Fibroblast of gingiva (primary cell): ENCODE measurements around the gene NAPA.

Experiments used
- DNase-seq: peaks from one replicate; pipeline ENCODE4 v3.0.0-alpha.2; 2011; ENCODE audit warnings: low read depth

Gene NAPA

DNA sequence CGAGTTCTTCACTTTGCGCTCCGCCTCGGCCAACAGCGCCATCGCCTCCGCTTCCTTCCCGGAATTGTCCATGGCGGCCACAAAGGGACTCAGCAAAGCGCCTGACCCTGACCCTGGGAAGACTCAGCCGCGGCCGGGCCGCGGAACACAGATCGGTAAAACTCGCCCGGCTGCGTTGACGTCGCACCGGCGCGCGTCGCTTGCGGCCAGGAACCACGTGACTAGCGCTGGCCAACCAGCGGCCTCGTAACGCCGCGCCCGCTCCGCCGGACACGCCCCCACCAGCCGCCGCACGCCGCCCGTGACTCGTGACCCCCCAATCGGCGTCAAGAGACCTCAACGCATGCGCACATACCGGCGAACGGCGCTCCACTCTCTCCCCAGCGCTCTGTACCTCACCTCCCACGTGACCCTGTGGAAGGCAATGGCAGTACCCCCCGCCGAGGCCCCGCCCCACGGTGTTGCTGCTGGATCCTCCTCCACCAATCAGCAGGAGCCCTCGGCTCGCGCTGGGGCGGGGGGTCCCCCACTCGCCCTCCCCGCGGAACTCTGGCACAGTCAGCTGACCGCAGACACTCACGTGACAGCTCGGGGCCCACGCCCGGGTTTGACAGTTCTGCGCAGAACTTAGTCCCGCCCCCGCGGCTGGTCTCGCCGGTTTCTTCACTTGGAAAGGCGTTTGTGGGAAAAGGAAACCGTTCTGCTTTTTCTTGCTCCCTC lies at the start of gene NAPA:
Gene NAPA (minus strand): TSS at position 195 of the 720 bp plus-strand sequence. CDS start 123 bp downstream, at position 72.
- peak; percentile 100 for DNase-seq

GRCh38 chr19:47564081-47564480 lies 49.2 kb upstream of the NAPA start:
- no peak for DNase-seq

DNA sequence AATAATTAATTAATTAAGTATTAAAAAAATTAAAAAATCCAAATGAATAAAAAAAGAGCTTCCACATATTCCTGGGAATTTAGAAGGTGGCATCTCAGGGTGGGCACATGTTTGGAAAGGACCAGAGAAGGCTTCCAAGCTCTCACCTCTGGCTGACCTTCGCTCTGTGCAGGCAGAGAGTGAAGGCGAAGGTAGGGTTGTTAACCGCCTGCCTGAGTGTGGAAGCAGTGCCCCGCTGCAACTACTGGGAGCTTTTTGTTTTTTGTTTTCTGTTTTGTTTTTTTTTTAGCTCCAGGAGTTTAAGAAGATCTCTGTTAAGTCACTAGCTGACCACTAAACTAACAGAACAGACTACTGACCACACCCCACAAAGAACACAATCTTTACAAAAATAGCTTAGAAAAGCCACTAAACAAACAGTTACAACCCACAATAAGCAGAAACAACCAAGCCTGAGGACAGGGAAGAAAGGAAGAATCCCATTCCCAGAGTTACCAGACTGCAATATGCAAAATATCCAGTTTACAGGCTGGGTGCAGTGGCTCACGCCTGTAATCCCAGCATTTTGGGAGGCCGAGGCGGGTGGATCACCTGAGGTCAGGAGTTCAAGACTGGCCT lies 46.7 kb upstream of the NAPA start:
- no peak for DNase-seq

- DNase-seq = no peak
Observed at GRCh38 chr19:47560999-47561398, 46.1 kb upstream of the NAPA start.

DNA sequence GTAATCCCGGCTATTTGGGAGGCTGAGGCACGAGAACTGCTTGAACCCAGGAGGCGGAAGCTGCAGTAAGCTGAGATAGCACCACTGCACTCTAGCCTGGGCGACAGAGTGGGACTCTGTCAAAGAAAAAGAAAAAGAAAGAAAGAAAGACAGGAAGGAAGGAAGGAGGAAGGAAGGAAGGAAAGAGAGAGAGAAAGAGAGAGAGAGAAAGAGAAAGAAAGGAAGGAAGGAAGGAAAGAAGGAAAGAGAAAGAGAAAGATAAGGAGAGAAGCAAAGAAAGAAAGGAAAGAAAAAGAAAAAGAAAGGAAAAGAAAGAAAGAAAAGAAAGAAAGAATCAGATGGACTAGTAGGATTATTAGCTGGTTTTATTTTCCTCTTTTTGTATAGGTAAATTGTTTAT lies 35.3 kb upstream of the NAPA start:
- no peak for DNase-seq

GRCh38 chr19:47549261-47549862 lies 34.5 kb upstream of the NAPA start:
- no peak for DNase-seq

GRCh38 chr19:47547199-47547598 lies 32.3 kb upstream of the NAPA start:
- no peak for DNase-seq

GRCh38 chr19:47545061-47545948 lies 30.4 kb upstream of the NAPA start:
- DNase-seq = no peak

GRCh38 chr19:47544476-47544875 lies 29.6 kb upstream of the NAPA start:
- DNase-seq = no peak

DNA sequence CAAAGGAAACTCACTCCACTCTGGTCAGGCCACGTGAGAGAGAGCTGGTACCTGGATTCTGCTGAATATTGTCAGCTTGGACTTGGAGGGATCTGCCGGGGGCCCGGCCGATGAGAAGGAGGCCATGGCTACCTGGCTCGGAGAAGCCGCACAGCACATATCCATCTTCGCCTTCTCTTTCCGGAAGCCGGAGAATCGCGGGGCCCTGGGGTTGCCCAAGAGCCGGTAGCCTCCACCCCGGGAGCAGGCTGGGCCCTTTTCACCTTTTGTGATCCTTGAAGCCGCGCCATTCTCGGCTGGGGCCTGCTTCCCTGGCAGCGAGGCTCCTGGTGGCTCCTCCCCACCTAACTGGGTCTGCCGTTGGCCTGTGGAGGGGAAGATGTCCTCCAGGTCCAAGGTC lies 29.2 kb upstream of the NAPA start:
- DNase-seq = no peak

GRCh38 chr19:47542030-47542475 lies 27.2 kb upstream of the NAPA start:
- no peak for DNase-seq

DNA sequence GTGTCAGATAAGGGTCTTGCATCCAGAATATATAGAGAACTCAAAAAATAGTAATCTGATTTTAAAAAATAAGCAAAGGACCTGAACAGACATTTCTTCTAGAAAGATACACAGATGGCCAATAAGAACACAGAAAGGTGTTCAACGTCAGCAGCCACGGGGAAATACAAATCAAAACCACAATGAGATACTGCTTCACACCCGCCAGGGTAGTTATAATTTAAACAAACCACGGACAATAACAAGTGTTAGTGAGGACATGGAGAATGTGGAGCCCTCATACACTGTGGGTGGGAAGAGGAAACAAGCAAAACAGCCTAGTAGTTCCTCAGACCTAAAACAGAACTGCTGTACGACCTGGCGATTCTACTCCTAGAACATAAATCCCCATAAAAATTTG lies 26.7 kb upstream of the NAPA start:
- no peak for DNase-seq

DNA sequence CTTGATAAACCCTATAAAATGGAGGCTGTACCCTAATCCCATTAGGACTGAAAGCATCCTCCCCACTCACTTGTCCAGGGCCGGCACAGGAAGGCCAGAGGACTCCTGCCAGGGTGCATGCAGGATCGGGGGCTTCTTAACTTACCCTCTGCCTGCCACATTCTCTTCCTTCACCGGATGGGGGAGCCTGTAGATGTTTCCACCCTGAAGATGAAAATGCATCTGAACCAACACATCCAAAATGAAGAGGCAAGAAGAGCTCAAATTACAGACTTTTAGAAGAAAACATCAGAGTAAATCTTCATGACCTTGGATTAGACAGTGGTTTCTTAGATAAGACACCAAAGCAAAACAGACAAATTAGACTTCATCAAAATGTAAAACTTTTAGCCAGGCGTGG lies 25.9 kb upstream of the NAPA start:
- peak; percentile 45 for DNase-seq

- no peak for DNase-seq
Observed at GRCh38 chr19:47539747-47540311, 25.0 kb upstream of the NAPA start.

DNA sequence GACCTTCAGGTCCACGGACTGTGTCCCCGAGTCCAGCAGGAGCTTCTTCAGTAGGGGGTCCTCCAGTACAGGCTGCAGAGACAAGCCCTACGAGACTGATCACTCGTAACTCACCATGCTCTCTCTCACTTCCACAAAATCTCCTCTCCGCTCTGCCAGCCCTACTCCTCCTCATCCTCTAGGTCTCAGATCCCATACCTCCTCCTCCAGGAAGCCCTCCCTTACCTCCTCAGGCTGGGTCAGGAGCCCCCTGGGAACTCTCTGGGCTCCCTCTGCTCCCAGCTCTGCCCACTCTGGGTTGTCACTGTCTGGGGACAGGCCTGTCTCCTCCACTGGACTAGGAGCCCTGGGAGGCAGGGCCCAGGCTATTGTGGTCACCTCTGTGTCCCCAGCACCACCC lies 23.9 kb upstream of the NAPA start:
- no peak for DNase-seq

GRCh38 chr19:47537493-47537892 lies 22.6 kb upstream of the NAPA start:
- DNase-seq = no peak

DNA sequence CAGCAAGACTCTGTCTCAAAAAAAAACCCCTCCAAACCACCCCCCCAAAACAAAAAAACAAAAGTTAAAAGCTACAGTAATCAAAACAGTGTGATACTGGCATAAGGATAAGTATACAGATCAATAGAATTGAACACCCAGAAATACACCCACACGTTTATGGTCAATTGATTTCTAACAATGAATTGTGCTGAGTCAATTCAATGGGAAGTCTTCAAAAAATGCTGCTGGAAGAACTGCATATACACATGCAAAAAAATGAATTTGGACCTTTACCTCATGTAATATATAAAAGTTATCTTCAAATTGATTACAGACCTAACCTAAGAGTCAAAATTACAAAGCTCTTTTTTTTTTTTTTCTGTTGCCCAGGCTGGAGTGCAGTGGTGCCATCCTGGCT lies 19.8 kb upstream of the NAPA start:
- DNase-seq = no peak

DNA sequence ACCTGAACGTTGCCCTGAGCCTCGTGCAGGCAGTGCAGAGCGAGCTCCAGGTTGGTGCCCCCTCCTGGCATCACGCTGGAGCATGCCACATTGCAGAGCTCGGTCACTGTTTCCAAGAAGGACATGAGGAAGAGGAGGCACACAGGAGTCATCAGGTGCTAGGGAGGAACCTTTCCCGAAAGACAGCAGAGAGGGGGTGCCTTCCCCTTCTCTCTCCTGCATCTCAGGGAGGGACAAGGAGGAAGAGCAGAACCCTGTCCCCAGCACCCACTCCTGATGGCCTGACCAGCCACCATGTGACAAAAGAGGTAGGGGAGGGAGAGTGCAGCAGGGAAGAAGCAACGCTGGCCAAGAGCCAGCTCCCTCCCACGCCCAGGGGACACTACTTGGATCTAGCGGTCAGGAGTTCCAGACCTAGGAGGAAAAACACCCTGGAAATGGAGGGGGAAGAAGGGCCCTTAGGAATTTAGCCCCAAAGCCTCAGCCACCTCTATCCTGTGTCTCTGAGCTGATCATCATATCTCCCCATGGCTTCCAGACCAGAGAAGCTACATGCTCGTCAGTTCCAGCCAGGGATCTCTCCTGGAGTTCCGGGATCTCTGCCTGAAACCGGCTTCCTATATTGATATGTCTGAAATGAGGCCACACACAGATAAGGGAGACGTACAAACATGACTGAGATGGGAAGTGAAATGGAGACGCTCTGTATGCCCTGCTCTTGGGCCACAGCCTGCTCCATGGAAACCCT lies 17.0 kb upstream of the NAPA start:
- no peak for DNase-seq

GRCh38 chr19:47529018-47529742 lies 14.3 kb upstream of the NAPA start:
- no peak for DNase-seq

DNA sequence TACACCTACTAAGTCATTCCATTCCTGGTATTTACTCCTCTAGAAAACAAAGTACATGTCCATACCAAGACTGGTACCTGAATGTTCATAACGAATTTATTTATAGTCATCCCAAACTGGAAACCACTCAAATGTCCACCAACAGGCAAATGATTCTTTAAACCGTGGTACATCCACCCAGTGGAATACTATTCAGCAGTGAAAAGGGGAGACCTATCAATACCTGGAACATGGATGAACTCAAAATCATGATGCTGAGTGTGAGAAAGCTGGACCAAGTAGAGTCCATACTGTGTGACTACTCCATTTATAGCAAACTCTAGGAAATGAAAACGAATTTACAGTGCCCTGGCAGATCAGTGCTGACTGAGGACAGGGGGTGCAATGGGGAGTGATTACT lies 11.9 kb upstream of the NAPA start:
- DNase-seq = no peak

GRCh38 chr19:47523473-47523872 lies 8.6 kb upstream of the NAPA start:
- no peak for DNase-seq
